A549 (cell line): ENCODE data around the gene FERMT3. TPM values are rescaled to one million over a fixed set of nuclear protein-coding genes. Genes with fewer than 3 reads are reported as not detected.

Experiments
- ATAC-seq, 2 experiments: fragments of 200-7000 bp in 1 of 2; fragments of >200 bp in 1 of 2; cut with Nextera tagmentation in 1 of 2; cut with Tn5 transposase in 1 of 2; 3 replicates each; pipeline versions ENCODE4 v1.8.0 to v1.9.1; 2018 to 2020; ENCODE audit warnings: mild to moderate bottlenecking in 1 of 2, moderate library complexity in 1 of 2
- CTCF ChIA-PET: fragments of 300-600 bp; sonication (Branson Sonifier 250); formaldehyde crosslinking; extraction: SDS; loops from one replicate; lab custom pipeline; 2021; ENCODE audit warnings: antibody characterized with exemption, inconsistent platforms; lab: Yijun Ruan, JAX
- POLR2A ChIA-PET: fragments of 350-600 bp; formaldehyde crosslinking; extraction: SDS; loops from one replicate; lab custom pipeline; 2021; ENCODE audit warnings: antibody characterized with exemption, inconsistent platforms; lab: Yijun Ruan, JAX
- DNase-seq, 2 experiments: peaks; one replicate each; pipeline versions ENCODE4 v3.0.0 to v3.0.0-alpha.2; 2011 to 2016; ENCODE audit warnings: low read depth in 1 of 2, low spot score in 1 of 2
- FAIRE-seq: peaks from 2 replicates; lab custom pipeline; 2011; peaks lifted over from hg19 to GRCh38; lab: Jason Lieb, UNC
- H3K27ac ChIP-seq, 2 experiments: fragments of >200 bp; sonication (Bioruptor Twin); formaldehyde crosslinking; 3 replicates each; pipeline ENCODE4 v1.5.1; 2016 to 2017
- H3K4me1 ChIP-seq: fragments of >200 bp; sonication (Bioruptor Twin); formaldehyde crosslinking; 3 replicates; pipeline ENCODE4 v1.6.1; 2016
- H3K4me2 ChIP-seq: fragments of >200 bp; sonication (Bioruptor Twin); formaldehyde crosslinking; 3 replicates; pipeline ENCODE4 v1.6.1; 2016
- H3K4me3 ChIP-seq: fragments of >200 bp; sonication (Bioruptor Twin); formaldehyde crosslinking; 3 replicates; pipeline ENCODE4 v1.5.1; 2016
- H3K9me3 ChIP-seq: fragments of >200 bp; sonication (Bioruptor Twin); formaldehyde crosslinking; 3 replicates; pipeline ENCODE4 v1.6.1; 2016
- BHLHE40 ChIP-seq: IDR thresholded peaks from 2 replicates; pipeline ENCODE4 v1.6.1; 2012; ENCODE audit warnings: low read depth, low read length, inconsistent platforms
- CEBPB ChIP-seq, 2 experiments: fragments of >200 bp in 1 of 2; sonication (Bioruptor Twin) in 1 of 2; formaldehyde crosslinking in 1 of 2; IDR thresholded peaks; 2 replicates each; pipeline ENCODE4 v1.6.1; 2012 to 2016
- HEYL ChIP-seq: fragments of 250-450 bp; sonication (Bioruptor Pico); IDR thresholded peaks from 2 replicates; pipeline ENCODE4 v1.8.0; 2021; ENCODE audit warnings: mild to moderate bottlenecking, moderate library complexity
- JUN ChIP-seq, 2 experiments: fragments of >200 bp; sonication (Bioruptor Twin); formaldehyde crosslinking; IDR thresholded peaks; 2 replicates in 1 of 2; 3 replicates in 1 of 2; pipeline ENCODE4 v1.6.1; 2016 to 2017
- JUNB ChIP-seq: fragments of >200 bp; sonication (Bioruptor Twin); formaldehyde crosslinking; IDR thresholded peaks from 2 replicates; pipeline ENCODE4 v1.6.1; 2016
- KDM1A ChIP-seq: fragments of 200-600 bp; sonication (generic); IDR thresholded peaks from 2 replicates; pipeline ENCODE4 v1.6.1; 2016; ENCODE audit warnings: low read depth, mild to moderate bottlenecking
- MAFK ChIP-seq: fragments of 450-650 bp; IDR thresholded peaks from 2 replicates; pipeline ENCODE4 v1.6.1; 2014; ENCODE audit not compliant: partially characterized antibody
- MAZ ChIP-seq: fragments of 150-350 bp; IDR thresholded peaks from 2 replicates; pipeline ENCODE4 v1.6.1; 2014; ENCODE audit warnings: antibody characterized with exemption, low read depth, low read length, borderline replicate concordance
- PHF8 ChIP-seq: fragments of 200-600 bp; sonication (generic); IDR thresholded peaks from 2 replicates; pipeline ENCODE4 v1.6.1; 2016; ENCODE audit warnings: low read depth, mild to moderate bottlenecking, antibody characterized with exemption, moderate library complexity, borderline replicate concordance
- POLR2A ChIP-seq: IDR thresholded peaks from 2 replicates; pipeline ENCODE4 v1.6.1; 2012; ENCODE audit warnings: mild to moderate bottlenecking, low read length
- RAD21 ChIP-seq, 2 experiments: fragments of >200 bp in 1 of 2; sonication (Bioruptor Twin) in 1 of 2; formaldehyde crosslinking in 1 of 2; IDR thresholded peaks in 1 of 2; conservative IDR thresholded peaks in 1 of 2; 2 replicates in 1 of 2; 3 replicates in 1 of 2; pipeline ENCODE4 v1.6.1; 2012 to 2018; ENCODE audit warnings: inconsistent platforms in 1 of 2
- SMC3 ChIP-seq: fragments of >200 bp; sonication (Bioruptor Twin); formaldehyde crosslinking; IDR thresholded peaks from 3 replicates; pipeline ENCODE4 v1.6.1; 2018; ENCODE audit warnings: inconsistent platforms
- TFCP2L1 ChIP-seq: fragments of 250-450 bp; sonication (Bioruptor Pico); IDR thresholded peaks from 2 replicates; pipeline ENCODE4 v1.5.0; 2021; ENCODE audit warnings: mild to moderate bottlenecking
- TP53 ChIP-seq: fragments of 250-450 bp; sonication (Bioruptor Pico); IDR thresholded peaks from 2 replicates; pipeline ENCODE4 v1.5.0; 2021; ENCODE audit warnings: mild to moderate bottlenecking, moderate library complexity
- ZFP36 ChIP-seq: fragments of 450-650 bp; IDR thresholded peaks from 2 replicates; pipeline ENCODE4 v1.6.1; 2014; ENCODE audit warnings: borderline replicate concordance; ENCODE audit not compliant: partially characterized antibody
- ZSCAN20 ChIP-seq: fragments of 250-450 bp; sonication (Bioruptor Pico); IDR thresholded peaks from 2 replicates; pipeline ENCODE4 v1.8.0; 2022; ENCODE audit warnings: mild to moderate bottlenecking, moderate library complexity
- WGBS: methylation state at CpG from one replicate; pipeline ENCODE4 v1.1.6; 2017; ENCODE audit errors: missing lambda C conversion rate; 5-methylcytosine and 5-hydroxymethylcytosine counted together
- polyA plus RNA-seq, 4 experiments: library from polyadenylated mRNA; depleted of rRNA in 3 of 4; stranded (reverse); fragments of >200 nt; fragmentation: RNase III in 1 of 4; extraction: RNeasy Plus Mini Kit Qiagen cat#74134 plus additional on column Dnase treatment in 1 of 4; gene quantifications; 2 replicates in 3 of 4; 3 replicates in 1 of 4; pipeline ENCODE4 v1.2.3, GENCODE V29; 2011 to 2017
- TF ChIP-seq, protein P1 (sequence below): fragments of >200 bp; sonication (Bioruptor Twin); formaldehyde crosslinking; IDR thresholded peaks from 3 replicates; pipeline ENCODE4 v1.5.1; 2016
- TF ChIP-seq, protein P2 (sequence below): IDR thresholded peaks from 2 replicates; pipeline ENCODE4 v1.6.1; 2012
- TF ChIP-seq, protein P3 (sequence below): fragments of 150-350 bp; IDR thresholded peaks from 2 replicates; pipeline ENCODE4 v1.6.1; 2014; ENCODE audit warnings: low read depth, mild to moderate bottlenecking, low read length
- TF ChIP-seq, protein P4 (sequence below): fragments of >200 bp; sonication (Bioruptor Twin); formaldehyde crosslinking; IDR thresholded peaks from 3 replicates; pipeline ENCODE4 v1.6.1; 2016
- TF ChIP-seq, protein P5 (sequence below): IDR thresholded peaks from 2 replicates; pipeline ENCODE4 v1.6.1; 2012; ENCODE audit warnings: low read depth, borderline replicate concordance

FERMT3 gene
- polyA plus RNA-seq, 2 of the 4 experiments (the other 2 are of a cell fraction): 0.56 to 2.1 TPM

DNA sequence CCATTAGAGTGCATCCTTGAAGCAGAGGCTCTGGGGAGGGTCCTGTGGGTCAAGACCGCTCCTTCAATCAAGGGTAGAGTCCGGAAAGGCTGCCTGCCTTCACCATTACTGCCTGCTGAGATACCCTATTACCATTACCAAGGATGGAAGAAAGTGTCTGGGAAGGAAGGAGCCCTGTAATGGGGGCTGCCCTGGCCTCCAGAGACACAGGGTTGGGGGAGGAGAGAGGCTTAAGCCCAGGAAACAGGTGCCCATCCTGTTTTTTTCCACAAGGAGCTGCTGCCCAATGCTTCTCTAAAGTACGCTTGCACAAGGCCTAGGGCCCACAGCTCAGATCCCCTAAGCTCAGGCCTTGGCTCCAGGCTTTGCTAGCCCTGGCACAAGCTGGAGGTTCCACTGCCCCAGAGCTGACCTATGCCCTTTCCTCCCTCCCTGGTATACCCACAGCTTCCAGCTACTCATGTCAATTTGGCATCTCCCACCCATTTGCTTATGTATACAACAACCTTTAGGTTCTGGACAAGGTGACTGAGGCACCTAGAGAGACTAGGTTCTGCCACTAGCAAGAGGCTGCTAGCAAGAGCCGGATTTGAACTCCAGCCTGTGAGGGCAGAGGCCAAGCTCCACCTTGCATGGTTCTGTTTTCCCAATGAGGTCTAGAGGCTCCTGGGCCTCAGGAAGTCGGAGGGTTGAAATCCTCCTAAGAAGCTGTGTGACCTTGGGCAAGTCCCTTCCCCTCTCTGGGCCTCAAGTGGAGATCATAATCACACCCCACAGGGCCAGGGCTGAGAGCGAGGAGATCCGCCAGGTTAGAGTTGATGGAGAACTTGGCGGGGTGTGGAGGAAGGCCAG, 43.3 kb downstream of the FERMT3 start:
- 77% methylated on average over 7 of the region's 8 CpGs for WGBS
- DNase-seq (no peak), ATAC-seq (no peak), FAIRE-seq (no peak)
- ChIA-PET CTCF (interaction anchor here (1.0 to 12.2 kb wide), 19 partner anchors 7 to 105 kb away, joined by 3 to 220 read pairs (median 10); partner anchors contain the start of genes BAD, CATSPERZ, ESRRA and FERMT3), POLR2A (interaction anchor here (0.8 to 1.6 kb wide), 4 partner anchors 9 to 64 kb away, joined by 3 to 5 read pairs (median 4); partner anchors contain the start of genes FKBP2 and STIP1)
- no peak overlapping the region for H3K4me2 ChIP-seq
- H3K4me3 ChIP-seq: no peak overlapping the region
- no peaks in the 10 kb centered on the region for H3K9me3 ChIP-seq
- TF ChIP-seq, protein P1, sequence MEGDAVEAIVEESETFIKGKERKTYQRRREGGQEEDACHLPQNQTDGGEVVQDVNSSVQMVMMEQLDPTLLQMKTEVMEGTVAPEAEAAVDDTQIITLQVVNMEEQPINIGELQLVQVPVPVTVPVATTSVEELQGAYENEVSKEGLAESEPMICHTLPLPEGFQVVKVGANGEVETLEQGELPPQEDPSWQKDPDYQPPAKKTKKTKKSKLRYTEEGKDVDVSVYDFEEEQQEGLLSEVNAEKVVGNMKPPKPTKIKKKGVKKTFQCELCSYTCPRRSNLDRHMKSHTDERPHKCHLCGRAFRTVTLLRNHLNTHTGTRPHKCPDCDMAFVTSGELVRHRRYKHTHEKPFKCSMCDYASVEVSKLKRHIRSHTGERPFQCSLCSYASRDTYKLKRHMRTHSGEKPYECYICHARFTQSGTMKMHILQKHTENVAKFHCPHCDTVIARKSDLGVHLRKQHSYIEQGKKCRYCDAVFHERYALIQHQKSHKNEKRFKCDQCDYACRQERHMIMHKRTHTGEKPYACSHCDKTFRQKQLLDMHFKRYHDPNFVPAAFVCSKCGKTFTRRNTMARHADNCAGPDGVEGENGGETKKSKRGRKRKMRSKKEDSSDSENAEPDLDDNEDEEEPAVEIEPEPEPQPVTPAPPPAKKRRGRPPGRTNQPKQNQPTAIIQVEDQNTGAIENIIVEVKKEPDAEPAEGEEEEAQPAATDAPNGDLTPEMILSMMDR: no peak
- peak; percentile 81; the same call in 1 of the 2 replicates for TF ChIP-seq KDM1A
- TF ChIP-seq ZFP36: peak; percentile 87
- TF ChIP-seq HEYL: no peak
- no peak for TF ChIP-seq CEBPB (IDR thresholded peaks at IDR 0.05)
- peak overlapping the region in 1 of 2 experiments; percentile 94; a peak in 1 of 6 replicates for H3K27ac ChIP-seq
- peaks cover 32% of the 10 kb centered on the region for H3K4me1 ChIP-seq

DNA sequence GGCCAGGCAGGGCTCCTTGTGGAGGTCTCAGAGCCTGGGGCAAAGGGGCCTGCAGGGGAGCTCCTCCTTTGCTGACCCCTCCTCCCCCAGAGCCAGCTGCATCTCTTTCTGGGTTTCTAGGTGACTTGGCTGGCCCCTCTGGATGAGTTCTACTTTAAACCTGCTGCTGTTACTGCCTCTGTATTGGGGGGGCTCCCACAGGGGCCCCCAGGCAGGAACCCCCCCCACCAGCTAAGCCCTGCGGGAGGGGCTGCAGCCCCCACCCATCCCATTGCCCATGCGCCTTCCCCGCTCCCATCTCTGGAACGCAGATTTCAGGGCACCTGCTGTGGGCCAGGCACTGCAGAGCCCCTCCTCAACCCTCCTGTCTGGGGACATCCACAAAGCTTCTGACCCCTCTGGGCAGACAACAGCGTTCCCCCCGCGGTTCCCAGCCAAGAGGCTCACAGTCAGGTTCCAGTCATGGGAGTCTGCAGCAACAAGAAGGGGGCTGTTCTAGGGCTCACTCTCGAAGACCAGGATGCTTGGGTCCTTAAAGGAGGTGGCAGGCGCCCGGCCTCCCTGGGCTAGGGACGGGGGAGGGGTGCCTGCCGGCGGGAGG, 44.0 kb downstream of the FERMT3 start:
- peak; percentile 1 to 8; a peak in 3 of 6 replicates for ATAC-seq
- CTCF ChIA-PET: interaction anchor here (0.8 to 12.2 kb wide), 26 partner anchors 8 to 403 kb away, joined by 3 to 220 read pairs (median 7); partner anchors contain the start of genes BAD, CATSPERZ, ESRRA and FERMT3
- H3K4me1 ChIP-seq: peaks cover 28% of the 10 kb centered on the region

DNA sequence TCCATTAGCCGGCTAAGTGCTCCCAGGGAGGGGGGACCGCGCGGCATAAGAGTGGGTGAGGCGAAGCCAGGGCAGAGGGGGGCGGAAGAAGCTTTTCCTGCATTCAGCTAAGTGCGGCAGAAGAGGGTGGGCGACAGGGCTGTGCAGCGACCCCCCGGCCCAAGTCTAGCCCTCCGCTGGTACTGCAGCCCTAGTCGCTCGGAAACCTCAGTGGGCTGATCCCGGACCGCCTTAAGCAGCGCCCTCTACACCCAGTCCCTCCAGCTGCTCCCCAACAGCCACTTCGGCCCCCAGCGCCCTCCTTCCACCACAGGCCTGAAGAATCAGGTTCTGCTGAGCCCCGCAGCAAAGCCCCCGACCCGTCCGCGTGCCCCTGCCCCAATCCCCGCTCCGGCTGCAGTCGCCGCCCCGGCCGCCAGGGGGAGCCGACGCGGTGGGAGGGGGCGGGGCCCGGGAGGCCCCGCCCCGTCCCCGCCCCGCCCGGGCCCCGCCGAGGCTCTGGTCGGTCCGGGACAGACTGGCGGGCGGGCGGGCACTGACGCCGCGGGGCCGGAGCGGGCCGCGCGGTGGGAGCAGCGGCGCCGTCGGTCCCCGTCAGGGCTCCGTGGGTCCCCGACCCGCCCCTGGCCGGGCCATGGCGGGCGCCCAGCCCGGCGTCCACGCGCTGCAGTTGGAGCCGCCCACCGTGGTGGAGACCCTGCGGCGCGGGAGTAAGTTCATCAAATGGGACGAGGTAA, 44.7 kb downstream of the FERMT3 start, which contains the start of gene PLCB3:
Gene PLCB3, plus strand, starts transcription at position 515 of the 737 bp plus-strand sequence. Its CDS starts 120 bp downstream, at position 635.
- ATAC-seq (peak; percentile 18 to 25), DNase-seq (no peak), FAIRE-seq (no peak)
- Histone ChIP-seq H3K4me2 (peak within 1 kb of the TSS; percentile 98), H3K9me3 (no peaks in the 10 kb centered on the region), H3K27ac (peak within 1 kb of the TSS; percentile 92 to 94), H3K4me3 (peak within 1 kb of the TSS; percentile 84), H3K4me1 (peaks cover 28% of the 10 kb centered on the region)
- POLR2A ChIA-PET: interaction anchor here (1.5 kb wide), 1 partner anchor 10 kb away, joined by 5 read pairs; the partner anchor contains the start of gene FKBP2
- CTCF ChIA-PET: interaction anchor here (0.8 to 12.2 kb wide), 30 partner anchors 8 to 402 kb away, joined by 3 to 220 read pairs (median 7); partner anchors contain the start of genes BAD, CATSPERZ, ESRRA and FERMT3
- 0% methylated on average over 16 of the region's 75 CpGs for WGBS
- TF ChIP-seq, protein P2, sequence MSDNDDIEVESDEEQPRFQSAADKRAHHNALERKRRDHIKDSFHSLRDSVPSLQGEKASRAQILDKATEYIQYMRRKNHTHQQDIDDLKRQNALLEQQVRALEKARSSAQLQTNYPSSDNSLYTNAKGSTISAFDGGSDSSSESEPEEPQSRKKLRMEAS: peak; percentile 41; the same call in 1 of the 2 replicates
- TF ChIP-seq MAZ (0 out of 2 replicates have a peak, but pooled peaks have one; percentile 37), TFCP2L1 (CRISPR knock-in tag) (no peak), TP53 (CRISPR knock-in tag) (no peak), ZSCAN20 (no peak), BHLHE40 (no peak), RAD21 (conservative IDR thresholded peaks at IDR 0.05 in 1 of 2, IDR thresholded peaks at IDR 0.05 in 1 of 2) (peak in 1 of 2 experiments; percentile 33; a peak in 2 of 5 replicates), POLR2A (peak; percentile 71), PHF8 (peak; percentile 26; the same call in 1 of the 2 replicates), SMC3 (peak; percentile 60), JUN (IDR thresholded peaks at IDR 0.05) (peak in 1 of 2 experiments; percentile 62; a peak in 3 of 5 replicates), MAFK (no peak)
- TF ChIP-seq, protein P3, sequence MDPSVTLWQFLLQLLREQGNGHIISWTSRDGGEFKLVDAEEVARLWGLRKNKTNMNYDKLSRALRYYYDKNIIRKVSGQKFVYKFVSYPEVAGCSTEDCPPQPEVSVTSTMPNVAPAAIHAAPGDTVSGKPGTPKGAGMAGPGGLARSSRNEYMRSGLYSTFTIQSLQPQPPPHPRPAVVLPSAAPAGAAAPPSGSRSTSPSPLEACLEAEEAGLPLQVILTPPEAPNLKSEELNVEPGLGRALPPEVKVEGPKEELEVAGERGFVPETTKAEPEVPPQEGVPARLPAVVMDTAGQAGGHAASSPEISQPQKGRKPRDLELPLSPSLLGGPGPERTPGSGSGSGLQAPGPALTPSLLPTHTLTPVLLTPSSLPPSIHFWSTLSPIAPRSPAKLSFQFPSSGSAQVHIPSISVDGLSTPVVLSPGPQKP: no peak
- TF ChIP-seq, protein P4, sequence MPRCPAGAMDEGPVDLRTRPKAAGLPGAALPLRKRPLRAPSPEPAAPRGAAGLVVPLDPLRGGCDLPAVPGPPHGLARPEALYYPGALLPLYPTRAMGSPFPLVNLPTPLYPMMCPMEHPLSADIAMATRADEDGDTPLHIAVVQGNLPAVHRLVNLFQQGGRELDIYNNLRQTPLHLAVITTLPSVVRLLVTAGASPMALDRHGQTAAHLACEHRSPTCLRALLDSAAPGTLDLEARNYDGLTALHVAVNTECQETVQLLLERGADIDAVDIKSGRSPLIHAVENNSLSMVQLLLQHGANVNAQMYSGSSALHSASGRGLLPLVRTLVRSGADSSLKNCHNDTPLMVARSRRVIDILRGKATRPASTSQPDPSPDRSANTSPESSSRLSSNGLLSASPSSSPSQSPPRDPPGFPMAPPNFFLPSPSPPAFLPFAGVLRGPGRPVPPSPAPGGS: no peak
- TF ChIP-seq, protein P1: peak; percentile 88

More for the DNA sequence above, 44.0 kb downstream of the FERMT3 start:
- WGBS: 70% methylated on average over 2 of the region's 13 CpGs
- peak overlapping the region; percentile 84 for H3K4me3 ChIP-seq
- TF ChIP-seq, protein P5, sequence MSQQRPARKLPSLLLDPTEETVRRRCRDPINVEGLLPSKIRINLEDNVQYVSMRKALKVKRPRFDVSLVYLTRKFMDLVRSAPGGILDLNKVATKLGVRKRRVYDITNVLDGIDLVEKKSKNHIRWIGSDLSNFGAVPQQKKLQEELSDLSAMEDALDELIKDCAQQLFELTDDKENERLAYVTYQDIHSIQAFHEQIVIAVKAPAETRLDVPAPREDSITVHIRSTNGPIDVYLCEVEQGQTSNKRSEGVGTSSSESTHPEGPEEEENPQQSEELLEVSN: no peak
- no peak for TF ChIP-seq JUNB
- DNase-seq (no peak), FAIRE-seq (no peak)
- peak overlapping the region; percentile 98 for H3K4me2 ChIP-seq
- H3K27ac ChIP-seq: peak overlapping the region; percentile 92 to 94
- no peaks in the 10 kb centered on the region for H3K9me3 ChIP-seq
- POLR2A ChIA-PET: interaction anchor here (0.8 to 1.6 kb wide), 4 partner anchors 9 to 65 kb away, joined by 3 to 5 read pairs (median 4); partner anchors contain the start of genes FKBP2 and STIP1
